ENCODE results near the gene MYRIP.

Gene MYRIP

DNA sequence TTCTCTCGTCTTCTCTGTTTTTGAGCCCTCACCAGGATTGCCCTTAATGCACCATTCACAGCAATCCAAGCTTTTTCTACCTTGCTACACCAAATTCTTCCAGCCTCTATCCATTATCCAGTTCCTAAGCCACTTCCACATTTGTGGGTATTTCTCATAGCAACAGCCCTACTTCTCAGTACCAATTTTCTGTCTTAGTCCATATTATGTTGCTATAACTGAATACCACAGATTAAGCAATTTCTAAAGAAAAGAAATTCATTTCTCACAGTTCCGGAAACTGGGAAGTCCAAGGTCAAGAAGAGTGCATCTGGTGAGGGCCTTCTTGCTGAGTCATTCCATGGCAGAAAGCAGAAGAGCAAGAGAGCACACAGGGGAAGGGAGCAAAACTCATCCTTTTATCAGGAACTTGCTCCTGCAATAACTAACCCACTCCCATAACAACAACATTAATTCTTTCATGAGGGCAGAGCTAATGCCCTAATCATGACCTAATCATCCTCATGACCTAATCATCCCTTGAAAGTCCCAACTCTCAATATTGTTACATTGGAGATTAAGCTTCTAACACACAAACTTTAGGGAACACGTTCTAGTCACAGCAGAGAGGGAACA is 490.4 kb downstream of the MYRIP start:
- no peak for DNase-seq

DNA sequence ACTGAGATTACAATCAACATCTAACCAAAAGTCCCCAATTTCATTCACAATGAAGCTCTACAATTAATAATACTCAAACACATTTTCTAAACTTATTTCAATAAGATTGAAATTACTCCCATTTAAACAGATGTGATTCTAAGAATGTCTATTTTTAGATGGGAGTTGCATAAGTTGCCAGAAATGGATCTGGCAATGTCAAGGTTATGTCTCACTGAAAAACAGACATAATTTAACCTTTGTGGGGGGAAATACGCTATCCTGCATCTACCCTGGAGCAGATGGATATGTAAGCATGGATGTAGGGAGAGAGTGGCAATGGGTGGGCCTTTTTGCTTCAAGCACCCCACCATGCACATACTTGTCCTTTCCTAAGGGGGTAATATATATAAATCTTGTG is 493.4 kb downstream of the MYRIP start:
- DNase-seq = no peak

DNA sequence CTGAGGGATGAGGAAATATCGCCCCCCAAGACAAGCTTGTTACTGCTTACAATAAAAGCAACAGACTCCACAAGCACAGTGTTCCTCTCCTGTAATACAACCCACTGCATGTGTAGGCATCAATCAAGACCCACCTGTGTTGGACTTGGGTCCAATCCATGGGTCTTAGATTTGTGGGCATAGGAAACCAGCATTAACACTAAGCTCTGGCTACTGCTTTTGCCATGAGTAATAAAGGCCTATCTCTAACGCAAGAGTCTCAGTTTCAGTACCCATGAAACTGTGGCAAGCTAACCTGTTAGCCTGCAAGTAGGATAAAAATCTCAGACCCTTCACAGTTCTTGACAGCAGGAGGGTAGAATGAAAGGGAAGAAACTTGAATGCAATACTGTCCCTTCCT is 494.9 kb downstream of the MYRIP start:
- no peak for DNase-seq

DNA sequence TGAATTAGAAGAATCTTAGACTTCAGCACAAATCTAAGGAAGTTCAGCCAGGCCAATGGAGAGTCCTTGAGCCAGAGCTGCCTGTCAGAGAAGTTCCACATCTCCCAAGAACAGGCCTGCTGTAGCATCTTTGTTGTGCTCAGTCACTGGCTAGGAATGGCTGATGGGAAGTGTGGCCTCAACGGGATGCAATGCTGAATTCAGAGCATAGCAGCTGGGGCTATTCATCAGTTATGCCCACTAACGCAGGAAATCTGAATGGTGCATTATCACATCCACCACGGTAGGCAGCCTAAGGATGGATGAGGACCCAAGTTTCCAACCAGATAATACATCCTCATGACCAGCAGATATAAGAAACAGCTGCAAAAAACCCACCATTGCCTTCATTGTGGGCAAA is 496.9 kb downstream of the MYRIP start:
- DNase-seq = no peak

DNA sequence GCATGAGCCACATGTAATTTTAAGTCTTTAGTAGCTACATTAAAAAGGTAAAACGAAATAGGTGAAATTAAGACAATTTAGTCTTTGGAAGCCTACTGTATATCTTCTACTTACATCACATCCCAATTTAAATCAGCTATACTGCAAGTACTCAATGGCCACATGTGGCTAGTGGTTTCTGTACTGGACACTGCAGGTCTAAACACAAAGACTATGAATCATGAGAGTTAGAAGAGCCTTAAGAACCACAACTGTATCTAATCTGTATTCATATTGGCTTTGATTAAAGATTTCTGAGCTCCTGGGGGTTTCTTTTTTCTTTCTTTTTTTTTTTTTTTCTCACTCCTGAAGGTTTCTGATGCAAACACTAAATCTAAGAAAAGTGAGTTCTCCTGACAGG is 497.8 kb downstream of the MYRIP start:
- DNase-seq = no peak

DNA sequence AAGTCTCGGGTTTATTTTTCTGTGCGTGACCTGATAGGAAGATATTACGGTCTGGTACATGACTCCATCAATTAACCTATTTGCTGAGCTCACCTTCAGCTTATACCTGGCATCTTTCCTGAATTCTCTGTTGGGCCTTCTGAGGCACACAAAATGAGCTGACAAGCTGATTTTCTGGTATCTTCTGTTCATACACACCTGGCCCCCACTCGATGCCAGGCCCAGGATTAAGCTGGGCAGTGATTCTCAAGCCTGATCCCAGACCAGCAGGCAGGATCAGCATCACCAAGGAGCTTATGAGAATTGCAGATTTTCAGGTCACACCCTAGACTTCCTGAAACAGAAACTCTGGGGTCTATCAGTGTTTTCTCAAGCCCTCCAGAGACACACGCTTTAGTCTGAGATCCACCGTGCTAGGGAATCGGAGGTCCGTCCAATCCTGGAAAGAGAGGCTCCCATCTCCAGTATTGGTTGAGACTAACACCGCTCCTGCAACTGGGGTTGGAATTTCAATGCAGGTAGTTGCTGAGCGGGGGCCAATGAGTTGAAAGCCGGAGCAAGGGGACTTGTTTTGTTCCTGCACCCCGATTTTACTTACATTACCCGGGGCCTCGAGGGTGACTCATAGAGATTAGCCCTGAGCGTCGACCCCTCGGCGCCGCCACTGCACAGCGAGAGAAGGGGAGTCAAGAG is 499.5 kb downstream of the MYRIP start:
- DNase-seq = no peak

DNA sequence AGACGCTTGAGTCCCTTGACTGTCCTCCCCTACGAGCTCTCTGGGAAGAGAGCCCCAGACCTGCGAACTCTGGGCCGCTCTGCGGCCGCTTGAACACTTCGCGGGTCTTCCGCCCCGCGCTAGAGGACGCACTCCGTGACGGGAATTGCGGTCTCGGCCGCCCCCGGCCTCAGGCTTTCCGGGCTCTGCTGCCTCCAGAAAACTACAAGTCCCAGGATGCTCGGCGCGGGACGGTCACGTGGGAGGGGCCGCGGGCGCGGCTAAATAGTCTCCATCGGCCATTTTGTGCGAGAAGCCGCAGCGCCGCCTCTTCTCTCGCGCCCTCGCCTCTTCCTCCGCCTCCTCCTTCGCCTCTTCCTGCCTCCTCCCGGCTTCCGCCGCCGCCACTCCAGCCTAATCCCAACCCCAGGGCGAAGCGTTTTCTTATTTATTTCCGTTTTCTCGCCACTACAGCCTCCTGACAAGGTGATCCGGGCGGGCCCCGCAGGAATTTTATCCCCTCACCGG is 500.1 kb downstream of the MYRIP start, which contains the start of gene EIF1B:
Gene EIF1B (plus strand): TSS at position 290 of the 507 bp plus-strand sequence. CDS start 235 bp downstream, outside the sequence.
- peak; percentile 98 to 99 for DNase-seq

Measured in activated CD4-positive, alpha-beta T cell treated with anti-CD3 and anti-CD28 coated beads, Interleukin-2, amount 50 U/mL, for 4 hours (primary cell).